ENCODE data around the gene WASF1. TPM values are rescaled to one million over a fixed set of nuclear protein-coding genes. Genes with fewer than 3 reads are reported as not detected.
A peak's percentile ranks its signal among the peaks of the same experiment; 100 is the strongest.

Gene WASF1
- total RNA-seq, 4 donors from 2014 or later, result 1.9 to 7.1 (median 5.9) TPM

GRCh38 chr6:110181131-110182030, 1.9 kb upstream of the WASF1 start:
- Histone ChIP-seq H3K27me3 (peaks cover 3% of the 10 kb centered on the region), H3K36me3 (no peaks in the 10 kb centered on the region), H3K4me1 (peaks cover 14 to 48% (median 30%) of the 10 kb centered on the region in 4 donors), H3K4me3 (peak overlapping the region; percentile 26 to 84 (median 80)), H3K27ac (peak overlapping the region in 2 of 4 donors; percentile 86 to 90), H3K9me3 (no peaks in the 10 kb centered on the region)
- in situ Hi-C loops (cut with MboI; ENCODE audit: low pct_ligation_motif_present in 1 of 4, low pct_unique_long_range_greater_than_20kb in 1 of 4, low sequenced_read_pairs in 3 of 4) (no loop called here), intact Hi-C loops (cut with DNase I; ENCODE audit: low total_unique reads) (no loop called here)
- DNase-seq, result no peak
- TF ChIP-seq POLR2A (IDR thresholded peaks at IDR 0.05), result no peak
- no peak for TF ChIP-seq POLR2AphosphoS5 (IDR thresholded peaks at IDR 0.05)
- no peak for TF ChIP-seq EP300 (IDR thresholded peaks at IDR 0.05; ENCODE audit: low read depth)
- no peak for TF ChIP-seq CTCF (IDR thresholded peaks at IDR 0.05)
- 48 to 57% methylated on average over 6 of the region's 6 CpGs for WGBS, 2 donors (ENCODE audit: low coverage in 1 of 2)

- Histone ChIP-seq H3K4me1 (peaks cover 14 to 48% (median 30%) of the 10 kb centered on the region in 4 donors), H3K27ac (peak within 1 kb of the TSS; percentile 86 to 90 (median 88)), H3K4me3 (peak within 1 kb of the TSS; percentile 73 to 84 (median 80)), H3K27me3 (peaks cover 3% of the 10 kb centered on the region), H3K36me3 (no peaks in the 10 kb centered on the region), H3K9me3 (no peaks in the 10 kb centered on the region)
- DNase-seq, result peak; percentile 59
- in situ Hi-C loops (cut with MboI; ENCODE audit: low pct_ligation_motif_present in 1 of 4, low pct_unique_long_range_greater_than_20kb in 1 of 4, low sequenced_read_pairs in 3 of 4), result no loop called here
- TF ChIP-seq POLR2AphosphoS5 (IDR thresholded peaks at IDR 0.05), result peak in 2 of 3 donors; percentile 58 to 68
- no peak for TF ChIP-seq CTCF (IDR thresholded peaks at IDR 0.05)
- peak; percentile 65 for TF ChIP-seq POLR2A (IDR thresholded peaks at IDR 0.05)
- intact Hi-C loops (cut with DNase I; ENCODE audit: low total_unique reads), result no loop called here
- 0% methylated on average over 12 to 28 of the region's 28 CpGs for WGBS, 2 donors (ENCODE audit: low coverage in 1 of 2)
Observed at GRCh38 chr6:110180228-110181008, 948 bp upstream of the WASF1 start, which contains the start of gene CDC40. Gene CDC40, plus strand, starts transcription at chr6:110180427. Its CDS starts 18 bp downstream, at chr6:110180445.

GRCh38 chr6:110178626-110179405, 654 bp downstream of the WASF1 start:
- in situ Hi-C loops (cut with MboI; ENCODE audit: low pct_ligation_motif_present in 1 of 4, low pct_unique_long_range_greater_than_20kb in 1 of 4, low sequenced_read_pairs in 3 of 4), result loop anchor here in 2 of 4 donors (10.0 kb wide), 1 partner anchor 216 kb away; no protein-coding TSS in a partner anchor
- Histone ChIP-seq H3K4me3 (peak overlapping the region; percentile 73 to 84 (median 80)), H3K36me3 (no peaks in the 10 kb centered on the region), H3K27me3 (peaks cover 3% of the 10 kb centered on the region), H3K27ac (peak overlapping the region; percentile 86 to 90 (median 88)), H3K4me1 (peaks cover 14 to 40% (median 30%) of the 10 kb centered on the region in 4 donors), H3K9me3 (no peaks in the 10 kb centered on the region)
- TF ChIP-seq POLR2A (IDR thresholded peaks at IDR 0.05), result no peak
- peak in 1 of 3 donors; percentile 10 for TF ChIP-seq POLR2AphosphoS5 (IDR thresholded peaks at IDR 0.05)
- peak; percentile 51 to 65 (median 53) for TF ChIP-seq CTCF (IDR thresholded peaks at IDR 0.05)
- DNase-seq, result peak; percentile 42
- 0 to 1% methylated on average over 11 to 44 of the region's 66 CpGs for WGBS, 2 donors (ENCODE audit: low coverage in 1 of 2)
- intact Hi-C loops (cut with DNase I; ENCODE audit: low total_unique reads), result loop anchor here (2.0 kb wide), 1 partner anchor 212 kb away; no protein-coding TSS in a partner anchor
